ENCODE results near the gene SNRNP200. TPM values are rescaled to one million over a fixed set of nuclear protein-coding genes. Genes with fewer than 3 reads are reported as not detected.
"Not testable (repeated sequence)": the region's sequence is repeated elsewhere in the genome, so short reads cannot be mapped to it uniquely, and the experiment has no call there.

Gene SNRNP200
- polyA plus RNA-seq, 3 donors: 187 to 206 (median 203) TPM

DNA sequence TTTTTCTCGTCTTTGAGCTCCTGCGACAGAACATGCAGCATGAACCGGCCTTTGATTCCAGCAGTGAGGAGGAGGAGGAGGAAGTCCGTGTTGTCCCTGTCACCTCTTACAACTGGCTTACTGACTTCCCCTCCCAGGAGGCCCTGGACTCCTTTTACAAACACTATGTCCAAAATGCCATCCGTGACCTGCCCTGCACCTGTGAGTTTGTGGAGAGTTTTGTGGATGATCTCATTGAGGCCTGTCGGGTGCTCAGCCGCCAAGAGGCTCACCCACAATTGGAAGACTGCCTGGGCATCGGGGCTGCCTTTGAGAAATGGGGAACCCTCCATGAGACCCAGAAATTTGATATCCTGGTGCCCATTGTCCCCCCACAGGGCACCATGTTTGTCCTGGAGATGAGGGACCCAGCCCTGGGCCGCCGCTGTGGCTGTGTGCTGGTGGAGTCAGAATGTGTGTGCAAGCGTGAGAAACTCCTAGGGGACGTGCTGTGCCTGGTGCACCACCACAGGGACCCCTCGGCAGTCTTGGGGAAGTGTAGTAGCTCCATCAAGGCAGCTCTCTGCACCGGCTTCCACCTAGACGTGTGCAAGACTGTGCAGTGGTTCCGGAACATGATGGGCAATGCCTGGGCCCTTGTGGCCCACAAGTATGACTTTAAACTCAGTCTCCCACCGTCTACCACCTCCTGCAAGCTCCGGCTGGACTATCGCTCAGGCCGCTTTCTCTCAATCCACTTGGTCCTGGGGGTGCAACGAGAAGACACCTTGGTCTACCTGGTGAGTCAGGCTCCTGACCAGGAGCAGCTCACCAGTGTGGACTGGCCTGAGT, 21.9 kb upstream of the SNRNP200 start:
- no peak for DNase-seq

- DNase-seq: no peak
These were observed 21.2 kb upstream of the SNRNP200 start for GRCh38 chr2:96326564-96326963.

GRCh38 chr2:96325884-96326255, 20.5 kb upstream of the SNRNP200 start:
- no peak for DNase-seq

DNA sequence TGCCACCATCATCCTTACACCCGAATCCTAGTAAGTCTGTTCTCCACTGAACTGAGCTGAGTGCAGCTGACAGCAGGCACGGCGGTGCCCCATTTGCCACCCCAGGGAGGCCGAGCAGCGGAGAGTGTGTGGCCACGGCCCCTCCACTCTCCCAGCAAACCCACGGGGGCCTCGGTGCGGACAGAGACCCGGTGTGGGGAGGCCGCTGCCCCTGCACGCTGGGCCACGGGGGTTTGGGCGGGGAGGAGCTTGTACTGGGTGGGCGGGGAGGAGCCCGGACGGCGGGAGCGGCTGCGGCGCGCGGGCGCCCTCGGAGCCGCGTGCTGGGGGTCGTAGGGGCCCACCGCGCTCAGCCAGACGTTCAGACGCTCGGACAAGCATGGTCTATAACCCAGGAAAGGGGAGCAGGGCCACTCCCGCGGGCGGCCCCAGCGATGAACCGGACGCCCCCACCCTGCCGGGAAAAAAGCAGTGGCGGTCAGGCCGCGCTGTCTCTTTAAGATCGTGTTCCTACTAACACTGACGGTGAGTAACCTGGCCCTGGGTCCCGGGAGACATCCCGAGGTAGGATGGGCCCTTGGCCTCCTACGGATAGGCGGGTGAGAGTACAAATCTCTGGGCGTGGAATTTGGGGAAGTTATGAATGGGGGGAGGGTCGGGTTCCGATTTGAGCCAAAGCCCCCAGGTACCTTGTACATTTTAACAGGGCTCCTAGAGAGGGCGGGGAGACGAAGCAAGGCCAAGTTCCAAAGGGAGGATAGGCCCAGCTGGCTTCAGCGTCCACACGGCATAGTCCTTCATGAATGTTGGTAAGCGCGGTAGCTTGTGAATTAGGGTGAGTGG, 19.9 kb upstream of the SNRNP200 start, which contains the start of gene ITPRIPL1:
Gene ITPRIPL1, plus strand, starts transcription at position 277 of the 843 bp plus-strand sequence. Its CDS starts 523 bp downstream, at position 800.
- no peak for DNase-seq

DNA sequence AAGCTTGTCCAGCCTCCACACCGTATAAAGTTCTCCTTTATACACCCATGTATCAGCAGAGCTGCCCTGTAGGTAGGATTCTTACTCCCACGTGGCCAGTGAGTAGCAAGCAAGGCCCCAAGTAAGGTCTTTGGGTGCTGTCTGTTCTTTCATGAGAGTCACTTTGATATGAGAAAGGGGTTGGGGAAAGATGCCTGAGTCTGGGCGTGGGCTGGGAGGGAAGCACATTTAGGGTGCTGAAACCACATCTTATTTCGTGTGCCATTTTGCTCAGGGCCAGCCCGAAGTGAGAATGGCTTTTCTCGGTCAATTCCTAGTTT, 19.3 kb upstream of the SNRNP200 start:
- no peak for DNase-seq

GRCh38 chr2:96323849-96324248, 18.5 kb upstream of the SNRNP200 start:
- DNase-seq: no peak

- DNase-seq: no peak
These were observed 15.6 kb upstream of the SNRNP200 start for GRCh38 chr2:96320728-96321622.

GRCh38 chr2:96320326-96320725, 15.0 kb upstream of the SNRNP200 start:
- DNase-seq: no peak

DNA sequence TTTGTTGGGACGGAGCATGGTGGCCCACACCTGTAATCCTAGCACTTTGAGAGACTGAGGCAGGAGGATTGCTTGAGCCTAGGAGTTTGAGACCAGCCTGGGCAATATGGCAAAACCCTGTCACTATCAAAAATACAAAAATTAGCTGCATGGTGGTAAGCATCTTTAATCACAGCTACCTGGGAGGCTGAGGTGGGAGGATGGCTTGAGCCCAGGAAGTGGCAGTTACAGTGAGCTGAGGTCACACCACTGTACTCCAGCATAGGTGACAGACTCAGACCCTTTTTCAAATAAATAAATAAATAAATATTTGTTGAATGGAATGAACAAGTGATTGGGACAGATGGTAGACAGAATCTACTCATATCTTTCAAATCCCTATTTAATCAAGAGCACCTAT, 14.1 kb upstream of the SNRNP200 start:
- no peak for DNase-seq

- DNase-seq: no peak
These were observed 13.4 kb upstream of the SNRNP200 start for GRCh38 chr2:96318723-96319122.

- DNase-seq: no peak
These were observed 12.2 kb upstream of the SNRNP200 start for GRCh38 chr2:96317584-96317997.

DNA sequence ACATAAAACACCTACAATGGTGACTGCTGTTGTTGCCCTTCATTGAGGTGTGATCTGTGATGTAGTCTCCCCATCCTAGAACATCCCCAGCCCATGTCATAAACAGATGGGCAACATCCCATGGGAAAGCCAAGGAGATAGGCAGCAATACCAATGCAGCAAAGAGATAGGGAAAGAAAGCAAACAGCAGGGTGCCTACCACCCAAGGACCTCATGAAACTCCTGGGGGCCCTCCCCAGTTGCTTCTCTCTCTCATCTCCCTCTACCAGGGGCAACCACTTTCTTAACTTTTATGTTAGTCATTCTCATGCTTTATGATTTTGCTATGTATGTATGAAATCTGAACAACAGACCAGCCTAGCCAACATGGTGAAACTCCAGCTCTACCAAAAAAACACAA, 11.7 kb upstream of the SNRNP200 start:
- no peak for DNase-seq

- DNase-seq: no peak
These were observed 10.2 kb upstream of the SNRNP200 start for GRCh38 chr2:96315400-96316071.

- no peak for DNase-seq
These were observed 9.7 kb upstream of the SNRNP200 start for GRCh38 chr2:96315005-96315399.

DNA sequence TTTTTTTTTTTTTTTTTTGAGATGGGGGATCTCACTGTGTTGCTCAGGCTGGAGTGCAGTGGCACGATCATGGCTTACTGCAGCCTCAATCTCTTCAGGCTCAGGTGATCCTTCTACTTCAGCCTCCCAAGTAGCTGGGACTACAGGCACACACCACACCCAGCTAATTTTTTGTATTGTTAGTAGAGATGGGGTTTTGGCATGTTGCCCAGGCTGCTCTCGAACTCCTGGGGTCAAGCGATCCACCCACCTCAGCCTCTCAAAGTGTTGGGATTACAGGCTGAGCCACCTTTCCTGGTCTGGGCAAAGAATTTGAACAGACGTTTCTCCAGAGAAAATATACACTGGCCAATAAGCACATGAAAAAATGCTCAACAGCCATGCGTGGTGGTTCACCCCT, 2.9 kb upstream of the SNRNP200 start:
- no peak for DNase-seq

DNA sequence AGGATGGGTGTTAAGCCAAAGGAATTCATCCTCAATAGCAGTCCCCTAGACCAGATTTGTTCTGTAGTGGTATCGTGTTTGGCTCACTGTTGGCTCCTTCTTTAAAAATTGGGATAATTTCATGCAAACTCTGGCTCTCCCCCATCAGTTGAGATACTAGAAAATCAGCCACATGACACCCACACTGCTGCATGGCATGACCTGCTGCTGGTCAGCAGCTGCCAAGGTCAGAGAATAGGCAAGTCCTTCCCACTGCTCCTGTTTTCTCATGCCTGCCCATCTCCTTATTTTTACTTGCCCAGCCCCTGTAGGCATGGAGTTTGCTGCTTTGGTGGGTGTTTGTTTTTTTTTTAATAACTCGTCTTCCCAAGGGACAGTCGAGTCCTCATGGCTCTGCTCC, 1.0 kb upstream of the SNRNP200 start:
- no peak for DNase-seq

- no peak for DNase-seq
These were observed 598 bp upstream of the SNRNP200 start for GRCh38 chr2:96305979-96306308.

DNA sequence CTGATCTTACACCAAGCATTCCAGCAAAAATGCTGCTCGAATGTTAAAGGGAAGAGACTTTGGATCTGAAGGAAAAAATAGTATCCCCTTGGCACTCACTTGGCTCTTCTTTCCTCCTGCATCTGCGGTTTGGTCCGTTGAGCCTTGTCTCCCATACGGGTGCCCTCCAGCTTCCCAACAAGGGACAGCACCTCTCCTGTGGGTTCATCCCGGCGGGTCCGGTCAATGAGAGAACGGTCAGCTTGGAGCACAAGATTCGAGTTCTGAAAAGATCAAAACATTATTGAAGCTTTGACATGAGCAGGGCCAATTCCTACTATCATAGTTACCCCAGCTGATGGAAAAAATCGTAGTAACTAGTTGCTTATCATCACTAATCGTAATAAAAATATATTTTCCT, 740 bp downstream of the SNRNP200 start:
- no peak for DNase-seq

GRCh38 chr2:96301865-96302264, 3.5 kb downstream of the SNRNP200 start:
- no peak for DNase-seq

GRCh38 chr2:96296925-96297324, 8.4 kb downstream of the SNRNP200 start:
- DNase-seq: no peak

GRCh38 chr2:96294271-96294670, 11.1 kb downstream of the SNRNP200 start:
- not testable (repeated sequence) for DNase-seq

GRCh38 chr2:96291751-96292150, 13.6 kb downstream of the SNRNP200 start:
- DNase-seq: no peak
